ENCODE data around the gene AQP12A.

GRCh38 chr2:240701736-240702639 lies 10.3 kb downstream of the AQP12A start:
- no peak for TF ChIP-seq POLR2A (IDR thresholded peaks at IDR 0.05)
- TF ChIP-seq, protein P1, sequence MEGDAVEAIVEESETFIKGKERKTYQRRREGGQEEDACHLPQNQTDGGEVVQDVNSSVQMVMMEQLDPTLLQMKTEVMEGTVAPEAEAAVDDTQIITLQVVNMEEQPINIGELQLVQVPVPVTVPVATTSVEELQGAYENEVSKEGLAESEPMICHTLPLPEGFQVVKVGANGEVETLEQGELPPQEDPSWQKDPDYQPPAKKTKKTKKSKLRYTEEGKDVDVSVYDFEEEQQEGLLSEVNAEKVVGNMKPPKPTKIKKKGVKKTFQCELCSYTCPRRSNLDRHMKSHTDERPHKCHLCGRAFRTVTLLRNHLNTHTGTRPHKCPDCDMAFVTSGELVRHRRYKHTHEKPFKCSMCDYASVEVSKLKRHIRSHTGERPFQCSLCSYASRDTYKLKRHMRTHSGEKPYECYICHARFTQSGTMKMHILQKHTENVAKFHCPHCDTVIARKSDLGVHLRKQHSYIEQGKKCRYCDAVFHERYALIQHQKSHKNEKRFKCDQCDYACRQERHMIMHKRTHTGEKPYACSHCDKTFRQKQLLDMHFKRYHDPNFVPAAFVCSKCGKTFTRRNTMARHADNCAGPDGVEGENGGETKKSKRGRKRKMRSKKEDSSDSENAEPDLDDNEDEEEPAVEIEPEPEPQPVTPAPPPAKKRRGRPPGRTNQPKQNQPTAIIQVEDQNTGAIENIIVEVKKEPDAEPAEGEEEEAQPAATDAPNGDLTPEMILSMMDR (IDR thresholded peaks at IDR 0.05): no peak

Measured in uterus (tissue), 2 donors.